ENCODE measurements around the gene SGCA. TPM values are rescaled to one million over a fixed set of nuclear protein-coding genes. Genes with fewer than 3 reads are reported as not detected.
A peak's percentile ranks its signal among the peaks of the same experiment; 100 is the strongest.

SGCA gene
- total RNA-seq, 2 donors from 2014 or later, result 0.42 TPM; not detected in 1

DNA sequence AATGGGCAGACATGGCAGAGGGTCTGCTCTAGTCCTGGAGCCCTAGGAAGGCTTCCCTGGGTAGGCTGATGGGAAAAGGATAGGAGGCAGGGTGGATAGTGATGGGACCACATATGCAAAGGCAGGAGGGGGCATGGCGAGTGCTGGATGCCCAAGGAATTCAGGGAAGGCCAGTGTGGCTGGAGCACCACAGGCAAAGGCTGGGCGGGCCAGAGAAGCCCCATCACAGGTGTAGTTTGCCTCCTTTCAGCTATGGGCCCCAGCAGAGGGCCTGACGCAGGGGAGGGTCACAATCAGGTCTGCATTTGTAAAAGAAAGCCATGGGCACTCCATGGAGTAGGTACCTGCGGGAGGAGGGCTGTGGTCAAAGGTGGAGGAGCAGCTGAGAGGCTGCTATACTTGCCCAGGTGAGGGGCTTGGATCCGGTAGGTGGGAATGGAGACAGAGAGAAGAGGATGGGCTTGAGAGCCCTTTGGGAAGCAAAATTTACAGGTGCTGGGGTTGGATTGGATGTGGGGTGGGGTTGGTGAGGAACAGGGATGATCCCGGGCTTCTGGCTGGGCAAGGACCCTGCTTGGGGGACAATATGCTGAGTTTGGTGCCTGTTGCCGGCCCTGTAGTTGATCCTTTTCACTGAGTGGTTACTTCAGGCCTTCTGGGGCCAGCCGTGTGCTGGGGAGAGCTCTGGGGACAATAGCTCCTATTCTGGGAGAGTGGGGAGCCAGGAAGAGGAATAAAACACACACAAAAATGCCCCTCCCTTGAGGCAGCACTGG lies 42.2 kb downstream of the SGCA start:
- H3K27ac Mint-ChIP-seq, result no peak overlapping the region
- no peak overlapping the region for H3K4me3 Mint-ChIP-seq
- peaks cover 15 to 24% of the 10 kb centered on the region in 2 donors for H3K4me1 Mint-ChIP-seq (ENCODE audit: low read depth in 2 of 2)
- H3K27me3 Mint-ChIP-seq, result peaks cover 46 to 66% of the 10 kb centered on the region in 2 donors
- DNase-seq (ENCODE audit: low spot score) (no peak), ATAC-seq (no peak)
- no peaks in the 10 kb centered on the region for H3K36me3 Mint-ChIP-seq
- H3K9me3 Mint-ChIP-seq, result no peaks in the 10 kb centered on the region

DNA sequence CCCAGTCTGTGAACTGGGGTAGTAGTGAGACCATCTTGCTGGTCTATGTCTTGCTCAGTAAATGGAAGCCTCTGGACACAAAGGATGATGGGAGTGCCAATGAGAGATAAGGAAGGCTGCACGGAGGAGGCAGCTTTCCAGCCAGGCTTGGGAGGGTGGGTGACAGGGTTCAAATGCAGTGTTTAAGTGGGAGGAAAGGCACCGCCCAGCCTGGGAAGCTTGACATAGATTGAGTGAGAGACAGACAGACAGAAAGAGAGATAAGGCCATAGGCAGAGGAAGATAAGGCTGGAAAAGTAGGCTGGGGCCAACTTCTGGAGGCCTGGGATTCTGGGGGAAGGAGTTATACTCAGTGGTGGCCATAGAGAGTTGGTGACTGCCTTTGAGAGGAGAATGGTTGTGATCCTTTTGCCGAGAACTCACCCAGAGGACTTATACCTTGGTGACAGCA lies 42.8 kb downstream of the SGCA start:
- no peaks in the 10 kb centered on the region for H3K9me3 Mint-ChIP-seq

DNA sequence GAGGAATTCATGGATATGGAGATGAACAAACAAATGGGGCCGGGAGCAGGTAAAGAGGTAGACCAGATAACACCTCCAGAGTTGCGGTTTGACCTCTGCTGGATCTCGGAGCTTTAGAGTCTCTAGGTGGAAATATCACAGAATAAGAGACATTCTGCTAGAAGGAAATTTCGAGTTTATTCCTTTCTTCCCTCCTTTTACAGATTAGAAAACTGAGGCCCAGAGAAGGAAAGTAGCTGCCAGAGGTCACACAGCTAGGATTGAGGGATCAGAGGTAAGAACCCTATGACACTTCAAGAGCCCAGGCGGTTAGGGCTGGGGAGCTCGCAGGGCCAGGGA lies 43.3 kb downstream of the SGCA start:
- peaks cover 19 to 29% of the 10 kb centered on the region in 2 donors for H3K4me1 Mint-ChIP-seq (ENCODE audit: low read depth in 2 of 2)
- no peaks in the 10 kb centered on the region for H3K9me3 Mint-ChIP-seq
- no peaks in the 10 kb centered on the region for H3K36me3 Mint-ChIP-seq
- DNase-seq (ENCODE audit: low spot score), result no peak
- H3K27me3 Mint-ChIP-seq, result peaks cover 44 to 67% of the 10 kb centered on the region in 2 donors
- no peak overlapping the region for H3K4me3 Mint-ChIP-seq
- H3K27ac Mint-ChIP-seq, result no peak overlapping the region
- no peak for ATAC-seq

More for the DNA sequence above, 42.8 kb downstream of the SGCA start:
- H3K4me3 Mint-ChIP-seq, result no peak overlapping the region
- H3K36me3 Mint-ChIP-seq, result no peaks in the 10 kb centered on the region
- DNase-seq (ENCODE audit: low spot score) (no peak), ATAC-seq (no peak)
- peaks cover 44 to 65% of the 10 kb centered on the region in 2 donors for H3K27me3 Mint-ChIP-seq
- H3K4me1 Mint-ChIP-seq (ENCODE audit: low read depth in 2 of 2), result peaks cover 19 to 29% of the 10 kb centered on the region in 2 donors
- no peak overlapping the region for H3K27ac Mint-ChIP-seq

DNA sequence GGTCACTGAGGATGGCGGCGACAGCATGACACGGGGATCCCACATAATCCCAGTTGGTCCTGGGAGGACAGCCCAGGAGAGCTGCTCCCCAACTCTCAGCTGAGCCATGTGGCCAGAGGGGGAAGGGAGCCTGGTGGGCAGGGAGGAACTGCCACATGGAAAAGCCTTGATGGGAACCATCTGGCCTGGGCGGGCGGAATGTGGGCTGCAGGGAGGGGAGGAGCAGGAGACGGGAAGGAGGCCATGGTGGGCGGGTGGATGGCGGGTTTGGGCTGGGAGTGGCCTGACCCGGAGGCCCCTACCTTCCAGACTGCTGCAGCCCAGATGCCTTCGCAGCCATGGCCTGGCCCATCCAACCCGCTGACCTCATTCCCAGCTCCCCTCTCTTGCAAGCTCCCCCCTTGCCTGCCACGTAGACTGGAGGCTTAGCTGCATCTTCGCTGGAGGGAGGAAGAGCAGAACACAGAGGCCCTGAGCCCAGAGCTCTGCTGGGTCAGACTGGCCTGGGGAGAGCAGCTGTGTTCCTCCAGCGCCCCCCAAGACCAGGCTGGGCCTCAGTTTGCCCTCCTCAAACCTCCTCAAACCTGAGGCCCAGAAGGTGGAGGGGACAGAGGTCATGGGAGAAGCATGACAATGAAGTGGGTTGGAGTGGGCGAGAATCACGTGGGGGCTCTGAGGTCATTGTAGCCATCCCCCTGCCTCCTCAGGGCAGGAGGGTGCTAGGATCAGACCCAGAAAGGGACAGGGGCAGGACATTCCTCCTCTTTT lies 43.9 kb downstream of the SGCA start:
- no peak overlapping the region for H3K27ac Mint-ChIP-seq
- DNase-seq (ENCODE audit: low spot score), result no peak
- peaks cover 19 to 29% of the 10 kb centered on the region in 2 donors for H3K4me1 Mint-ChIP-seq (ENCODE audit: low read depth in 2 of 2)
- no peaks in the 10 kb centered on the region for H3K9me3 Mint-ChIP-seq
- ATAC-seq, result no peak
- H3K4me3 Mint-ChIP-seq, result no peak overlapping the region
- H3K27me3 Mint-ChIP-seq, result peaks cover 49 to 72% of the 10 kb centered on the region in 2 donors
- H3K36me3 Mint-ChIP-seq, result no peaks in the 10 kb centered on the region

DNA sequence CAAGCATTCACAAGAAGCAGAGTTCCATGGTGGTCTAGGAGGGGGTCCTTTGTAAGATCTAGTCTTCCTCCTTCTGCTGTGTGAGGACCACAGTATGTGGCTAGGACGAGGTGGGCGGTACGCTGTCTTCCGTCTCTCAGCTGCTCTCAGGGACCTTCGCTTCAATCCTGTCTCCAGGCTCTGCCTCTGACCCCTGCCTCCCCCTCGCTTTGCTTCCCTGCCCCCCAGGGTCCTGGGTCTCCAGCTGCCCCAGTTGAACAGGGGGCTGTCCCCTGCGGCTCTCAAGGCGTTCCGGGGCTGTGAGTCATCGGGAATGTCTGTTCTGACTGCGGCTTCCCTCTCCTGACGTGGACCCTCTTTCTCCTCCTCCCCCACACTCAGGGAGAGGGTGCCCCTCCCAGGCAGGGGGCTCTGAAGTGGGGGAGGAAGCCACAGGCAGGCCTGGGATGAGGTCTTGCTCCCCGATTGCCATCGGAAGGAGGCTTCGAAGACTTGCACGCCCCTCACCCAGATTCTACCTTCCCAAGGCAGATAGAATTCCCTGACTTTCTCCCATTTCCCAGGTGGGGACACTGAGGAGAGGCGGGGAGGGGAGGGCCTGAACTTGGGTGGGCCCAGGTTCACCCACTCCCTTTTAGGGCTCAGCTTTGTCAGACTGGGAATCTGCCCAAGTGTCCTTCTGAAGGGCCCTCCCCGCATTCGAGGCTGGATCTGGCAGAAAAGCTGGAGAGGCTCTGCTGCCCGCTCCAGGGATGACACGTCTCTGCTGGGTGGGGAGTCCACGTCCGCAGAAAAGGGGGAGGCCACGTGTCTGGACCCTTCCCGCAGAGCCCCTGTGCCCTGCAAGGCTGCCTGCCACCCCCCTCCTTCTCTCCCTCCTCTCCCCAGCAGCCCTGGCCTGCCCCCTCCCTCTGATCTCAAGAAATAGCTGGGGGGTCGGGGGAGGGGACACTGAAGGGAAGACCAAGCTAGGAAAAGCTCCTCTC lies 44.7 kb downstream of the SGCA start:
- Mint-ChIP-seq H3K9me3 (no peaks in the 10 kb centered on the region), H3K4me3 (no peak overlapping the region), H3K4me1 (ENCODE audit: low read depth in 2 of 2) (peaks cover 19 to 29% of the 10 kb centered on the region in 2 donors), H3K27ac (no peak overlapping the region), H3K27me3 (peaks cover 42 to 72% of the 10 kb centered on the region in 2 donors), H3K36me3 (no peaks in the 10 kb centered on the region)
- no peak for ATAC-seq
- DNase-seq (ENCODE audit: low spot score), result no peak

DNA sequence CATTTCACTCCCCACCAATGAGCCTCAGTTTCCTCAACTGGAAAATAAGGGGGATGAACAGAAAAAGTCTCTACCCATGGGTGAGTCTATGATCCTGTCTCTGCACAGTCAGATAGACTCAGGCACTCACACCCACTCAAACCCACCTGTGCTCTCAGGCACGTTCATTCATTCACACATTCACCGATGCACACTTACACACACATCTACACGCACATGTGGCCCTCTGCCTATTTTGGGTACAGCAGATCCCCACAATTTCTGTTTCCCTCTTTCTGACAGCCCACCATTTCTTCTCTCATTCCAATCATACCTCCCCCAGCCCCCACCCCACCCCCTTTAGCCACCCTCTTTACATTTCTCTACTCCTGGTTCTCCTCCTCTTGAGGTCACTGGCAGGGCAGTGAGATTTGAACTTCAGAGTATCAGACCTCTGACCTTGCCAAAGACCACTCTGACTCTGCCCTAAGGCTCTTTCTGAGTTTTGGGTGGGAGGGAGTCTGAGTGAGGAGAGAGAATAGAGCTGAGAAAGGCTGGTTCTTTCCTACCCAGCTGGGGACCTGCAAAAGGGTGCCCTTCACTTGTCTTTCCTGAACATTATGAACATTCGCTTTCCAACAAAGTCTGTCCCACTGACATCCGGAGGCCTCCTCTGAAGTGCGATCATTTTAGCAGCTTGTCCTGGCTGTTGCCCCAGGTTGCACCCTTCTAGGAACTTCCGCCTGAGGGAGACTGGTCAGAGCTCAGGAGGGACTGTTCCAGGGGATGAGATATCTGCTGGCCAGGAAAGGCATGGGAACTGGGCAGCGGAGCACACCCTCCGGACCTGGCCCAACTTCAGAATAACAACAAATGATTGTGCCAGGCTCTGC lies 45.7 kb downstream of the SGCA start:
- H3K4me3 Mint-ChIP-seq, result no peak overlapping the region
- ATAC-seq, result no peak
- no peak overlapping the region for H3K27ac Mint-ChIP-seq
- H3K9me3 Mint-ChIP-seq, result no peaks in the 10 kb centered on the region
- H3K27me3 Mint-ChIP-seq, result peaks cover 39 to 64% of the 10 kb centered on the region in 2 donors
- H3K4me1 Mint-ChIP-seq (ENCODE audit: low read depth in 2 of 2), result peaks cover 19 to 29% of the 10 kb centered on the region in 2 donors
- no peak for DNase-seq (ENCODE audit: low spot score)
- H3K36me3 Mint-ChIP-seq, result no peaks in the 10 kb centered on the region

DNA sequence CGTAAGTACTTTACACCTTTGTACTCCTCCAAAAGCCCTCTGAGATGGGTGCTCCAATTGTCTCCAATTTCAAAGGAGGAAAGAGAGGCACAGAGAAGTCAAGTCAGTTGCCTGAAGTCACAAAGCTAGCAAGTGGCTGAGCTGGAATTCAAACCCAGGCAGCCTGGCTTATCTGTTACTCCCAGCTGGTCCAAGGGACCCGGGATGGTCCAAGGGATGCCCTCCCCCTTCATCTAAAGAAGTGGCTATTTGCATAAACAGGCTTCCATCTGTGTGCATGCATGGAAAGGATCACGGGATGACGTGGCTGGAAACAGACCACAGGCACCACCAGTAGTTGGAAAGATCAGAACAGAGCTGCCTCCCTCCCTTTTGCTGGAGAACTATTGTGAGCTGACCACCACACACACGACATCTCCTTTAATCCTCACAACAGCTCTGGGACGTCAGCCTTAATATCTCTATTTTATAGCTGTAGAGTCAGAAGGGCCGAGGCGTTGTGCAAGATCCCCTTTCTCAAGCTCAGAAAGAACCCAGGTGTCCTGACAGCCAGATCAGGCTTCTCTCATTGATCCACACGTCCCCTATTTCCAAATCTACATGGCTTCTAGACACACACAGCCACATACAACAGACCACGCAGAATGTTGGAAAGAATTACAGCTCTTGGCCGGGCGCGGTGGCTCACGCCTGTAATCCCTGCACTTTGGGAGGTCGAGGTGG lies 46.5 kb downstream of the SGCA start:
- H3K36me3 Mint-ChIP-seq, result no peaks in the 10 kb centered on the region
- peaks cover 37 to 57% of the 10 kb centered on the region in 2 donors for H3K27me3 Mint-ChIP-seq
- ATAC-seq (no peak), DNase-seq (ENCODE audit: low spot score) (no peak)
- no peaks in the 10 kb centered on the region for H3K9me3 Mint-ChIP-seq
- H3K4me1 Mint-ChIP-seq (ENCODE audit: low read depth in 2 of 2), result peaks cover 14 to 23% of the 10 kb centered on the region in 2 donors
- H3K27ac Mint-ChIP-seq, result no peak overlapping the region
- no peak overlapping the region for H3K4me3 Mint-ChIP-seq

DNA sequence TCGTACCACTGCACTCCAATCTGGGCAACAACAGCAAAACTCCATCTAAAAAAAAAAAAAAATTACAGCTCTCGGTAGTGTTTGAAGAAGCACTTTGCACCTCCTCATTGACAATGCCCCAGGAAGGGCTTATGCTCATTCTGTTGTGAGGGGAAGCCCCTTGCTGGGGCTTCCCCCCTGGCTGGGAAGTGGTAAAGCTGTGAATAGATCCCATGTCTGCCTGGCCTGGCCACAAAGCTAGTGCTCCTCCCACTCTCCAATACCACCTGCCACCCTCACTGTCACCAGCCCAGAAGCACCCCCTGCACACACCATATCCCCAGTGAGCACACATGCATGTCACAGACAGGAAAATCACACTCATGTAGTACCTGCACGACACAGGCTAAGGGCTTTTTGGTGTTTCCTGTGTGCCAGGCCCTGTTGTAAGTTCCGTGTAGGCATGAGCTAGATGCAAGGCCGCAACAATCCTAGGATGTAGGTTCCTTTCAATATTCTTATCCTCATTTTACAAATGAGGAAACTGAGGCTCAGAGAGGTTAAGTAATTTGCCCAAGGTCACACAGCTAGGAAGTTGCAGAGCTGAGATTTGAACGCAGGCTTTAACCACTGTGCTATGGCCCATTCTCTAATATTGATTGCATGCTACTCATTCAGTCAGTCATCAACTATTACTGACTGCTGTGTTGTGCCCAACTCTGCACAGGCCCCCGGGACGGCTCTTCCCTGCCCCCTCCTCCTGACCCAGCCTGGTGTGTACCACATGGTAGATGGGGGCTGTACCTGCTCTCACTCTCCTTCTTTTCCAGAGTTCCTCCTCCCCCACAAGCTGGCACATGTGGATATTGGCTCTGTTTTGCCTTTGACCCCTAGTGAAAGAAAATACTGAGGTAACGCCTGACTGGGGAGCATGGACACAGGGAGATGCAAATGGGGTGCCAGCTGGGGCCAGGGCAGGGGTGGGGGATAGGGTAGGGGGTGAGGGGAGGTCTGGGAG lies 47.5 kb downstream of the SGCA start:
- Mint-ChIP-seq H3K36me3 (no peaks in the 10 kb centered on the region), H3K27ac (no peak overlapping the region), H3K9me3 (no peaks in the 10 kb centered on the region), H3K4me3 (no peak overlapping the region), H3K4me1 (ENCODE audit: low read depth in 2 of 2) (peaks cover 11 to 23% of the 10 kb centered on the region in 2 donors), H3K27me3 (peaks cover 33 to 57% of the 10 kb centered on the region in 2 donors)
- DNase-seq (ENCODE audit: low spot score) (peak; percentile 89), ATAC-seq (peak; percentile 95 to 97)

DNA sequence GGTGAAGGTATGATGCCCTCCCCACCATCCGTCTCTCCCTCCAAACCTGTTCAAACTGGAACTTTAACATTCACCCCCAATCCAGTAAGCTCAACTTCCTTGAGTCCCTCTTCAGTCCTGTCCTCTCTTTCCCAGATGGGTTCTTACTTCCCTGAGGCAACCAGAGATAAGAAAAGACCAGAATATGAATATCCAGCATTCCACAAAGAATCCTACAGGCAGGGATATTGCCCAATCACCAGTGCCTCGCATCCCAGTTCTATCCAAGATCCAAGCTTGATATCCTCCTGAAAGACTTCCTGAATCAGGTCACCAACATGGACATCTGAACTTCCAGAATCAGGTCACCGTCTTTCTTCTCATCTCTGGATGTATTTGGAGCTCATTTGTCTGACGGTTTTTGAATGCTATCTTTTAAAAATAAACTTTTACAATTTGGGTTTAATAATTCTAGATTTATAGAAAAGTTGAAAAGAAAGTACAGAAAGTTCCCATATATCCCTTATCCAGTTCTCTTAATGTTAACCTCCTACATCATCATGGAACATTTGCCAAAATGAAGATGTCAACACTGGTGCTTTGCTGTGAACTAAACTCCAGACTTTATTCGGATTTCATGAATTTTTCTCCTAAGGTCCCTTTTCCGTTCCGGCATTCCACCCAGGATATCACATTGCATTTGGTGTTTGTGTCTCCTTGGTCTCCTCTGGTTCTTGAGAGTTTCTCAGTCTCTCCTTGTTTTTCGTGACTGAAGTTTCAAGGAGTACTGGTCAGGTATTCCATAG lies 49.4 kb downstream of the SGCA start:
- ATAC-seq, result no peak
- H3K27me3 Mint-ChIP-seq, result peaks cover 23 to 47% of the 10 kb centered on the region in 2 donors

DNA sequence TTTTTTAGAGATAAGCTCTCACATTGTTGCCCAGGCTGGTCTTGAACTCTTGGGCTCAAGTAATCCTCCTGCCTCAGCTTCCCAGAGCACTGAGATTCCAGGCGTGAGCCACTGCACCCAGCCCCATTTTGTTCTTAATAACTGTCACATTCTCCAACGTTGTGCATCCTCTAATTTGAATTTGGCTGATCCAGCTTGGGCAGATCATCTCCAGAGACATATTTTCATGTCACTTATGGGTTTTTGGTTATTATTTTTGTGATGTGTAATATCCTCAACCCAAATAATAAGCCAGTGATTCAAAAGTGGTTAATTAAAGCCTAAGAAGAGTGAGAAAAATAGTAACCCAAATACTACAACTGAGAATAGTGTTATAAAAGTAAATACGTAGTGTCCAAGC lies 51.8 kb downstream of the SGCA start:
- Mint-ChIP-seq H3K9me3 (no peaks in the 10 kb centered on the region), H3K4me1 (ENCODE audit: low read depth in 2 of 2) (peaks cover 8 to 10% of the 10 kb centered on the region in 2 donors), H3K4me3 (no peak overlapping the region), H3K27me3 (peaks cover 17 to 29% of the 10 kb centered on the region in 2 donors), H3K27ac (no peak overlapping the region), H3K36me3 (no peaks in the 10 kb centered on the region)
- DNase-seq (ENCODE audit: low spot score) (no peak), ATAC-seq (no peak)

More for the DNA sequence above, 49.4 kb downstream of the SGCA start:
- H3K4me1 Mint-ChIP-seq (ENCODE audit: low read depth in 2 of 2), result peaks cover 11 to 23% of the 10 kb centered on the region in 2 donors
- H3K36me3 Mint-ChIP-seq, result no peaks in the 10 kb centered on the region
- no peaks in the 10 kb centered on the region for H3K9me3 Mint-ChIP-seq
- DNase-seq (ENCODE audit: low spot score), result no peak
- no peak overlapping the region for H3K27ac Mint-ChIP-seq
- no peak overlapping the region for H3K4me3 Mint-ChIP-seq
